GM23338 (cell line): ENCODE data around the gene ABO. TPM values are rescaled to one million over a fixed set of nuclear protein-coding genes. Genes with fewer than 3 reads are reported as not detected.

Experiments
- ATAC-seq: fragments of 200-7000 bp; cut with Tn5 transposase; 3 replicates; pipeline ENCODE4 v1.9.1; 2020
- DNase-seq: peaks from one replicate; pipeline ENCODE4 v3.0.0-alpha.2; 2015; ENCODE audit warnings: low spot score
- H2AFZ ChIP-seq: fragments of 200-600 bp; sonication (generic); 2 replicates; pipeline ENCODE4 v1.8.0; 2016; ENCODE audit warnings: antibody characterized with exemption, mild to moderate bottlenecking, moderate library complexity
- H3F3A ChIP-seq: fragments of 200-600 bp; sonication (generic); replicated peaks from 2 replicates; pipeline ENCODE4 v1.8.0; 2017; ENCODE audit warnings: antibody characterized with exemption, mixed run types, low read depth
- H3K27ac ChIP-seq: fragments of 200-600 bp; sonication (generic); 2 replicates; pipeline ENCODE4 v1.6.1; 2016; ENCODE audit warnings: low read depth
- H3K27me3 ChIP-seq: fragments of 200-600 bp; sonication (generic); 2 replicates; pipeline ENCODE4 v1.8.0; 2016; ENCODE audit warnings: mild to moderate bottlenecking, mixed run types, moderate library complexity; ENCODE audit not compliant: insufficient read depth
- H3K36me3 ChIP-seq: fragments of 200-600 bp; sonication (generic); 2 replicates; pipeline ENCODE4 v1.8.0; 2016; ENCODE audit warnings: mild to moderate bottlenecking; ENCODE audit not compliant: insufficient read depth
- H3K4me1 ChIP-seq: fragments of 200-600 bp; sonication (generic); 2 replicates; pipeline ENCODE4 v1.8.0; 2016; ENCODE audit warnings: mild to moderate bottlenecking, moderate library complexity; ENCODE audit not compliant: insufficient read depth
- H3K4me2 ChIP-seq: fragments of 200-600 bp; sonication (generic); 2 replicates; pipeline ENCODE4 v1.7.1; 2017; ENCODE audit warnings: mixed run types
- H3K4me3 ChIP-seq: fragments of 200-600 bp; sonication (generic); 2 replicates; pipeline ENCODE4 v1.6.1; 2016; ENCODE audit warnings: mixed run types
- H3K79me2 ChIP-seq: fragments of 200-600 bp; sonication (generic); replicated peaks from 2 replicates; pipeline ENCODE4 v1.8.0; 2017; ENCODE audit warnings: mild to moderate bottlenecking; ENCODE audit not compliant: insufficient read depth
- H3K9me2 ChIP-seq: fragments of 200-600 bp; sonication (generic); 2 replicates; pipeline ENCODE4 v1.8.0; 2017; ENCODE audit not compliant: insufficient read depth
- H4K20me1 ChIP-seq: fragments of 200-600 bp; sonication (generic); replicated peaks from 2 replicates; pipeline ENCODE4 v1.8.0; 2017; ENCODE audit warnings: mild to moderate bottlenecking; ENCODE audit not compliant: insufficient read depth
- H3K27ac Mint-ChIP-seq: 2 replicates; pipeline ENCODE4 v1.8.0; 2020; ENCODE audit warnings: inconsistent platforms, mild to moderate bottlenecking, moderate library complexity, mixed read lengths
- H3K27me3 Mint-ChIP-seq: 3 replicates; pipeline ENCODE4 v1.8.0; 2022; ENCODE audit warnings: low read depth, mild to moderate bottlenecking, moderate library complexity, mixed read lengths, inconsistent platforms; ENCODE audit not compliant: insufficient read depth, poor library complexity
- H3K36me3 Mint-ChIP-seq: 3 replicates; pipeline ENCODE4 v1.8.0; 2021; ENCODE audit warnings: low read depth, mild to moderate bottlenecking, inconsistent platforms, moderate library complexity, mixed read lengths
- H3K4me1 Mint-ChIP-seq: 3 replicates; pipeline ENCODE4 v1.8.0; 2020; ENCODE audit warnings: mild to moderate bottlenecking, inconsistent platforms, mixed read lengths
- H3K4me3 Mint-ChIP-seq: 3 replicates; pipeline ENCODE4 v1.8.0; 2021; ENCODE audit warnings: moderate library complexity, mild to moderate bottlenecking, inconsistent platforms, mixed read lengths
- H3K9me3 Mint-ChIP-seq: 3 replicates; pipeline ENCODE4 v1.8.0; 2020; ENCODE audit warnings: moderate library complexity, mild to moderate bottlenecking, inconsistent platforms, mixed read lengths
- CREB1 ChIP-seq: fragments of 250-450 bp; sonication (Bioruptor Pico); IDR thresholded peaks from 2 replicates; pipeline ENCODE4 v1.5.0; 2020; ENCODE audit warnings: low read depth, mild to moderate bottlenecking, moderate library complexity
- CTCF ChIP-seq, 2 experiments: fragments of 200-600 bp in 1 of 2; sonication (generic) in 1 of 2; conservative IDR thresholded peaks; 2 replicates each; pipeline versions ENCODE4 v1.5.1 to v1.6.1; 2016 to 2017; ENCODE audit warnings: antibody characterized with exemption in 2 of 2, low read depth in 2 of 2, mild to moderate bottlenecking in 2 of 2, moderate library complexity in 1 of 2
- ETS1 ChIP-seq: IDR thresholded peaks from 2 replicates; pipeline ENCODE4 v1.6.1; 2016; ENCODE audit warnings: antibody characterized with exemption
- EZH2 ChIP-seq: fragments of 200-600 bp; sonication (generic); IDR thresholded peaks from one replicate; pipeline ENCODE4 v1.8.0; 2017; ENCODE audit warnings: antibody characterized with exemption, mild to moderate bottlenecking, low read depth; ENCODE audit not compliant: unreplicated experiment
- EZH2phosphoT487 ChIP-seq: fragments of 200-600 bp; sonication (generic); IDR thresholded peaks from one replicate; pipeline ENCODE4 v1.8.1; 2018; ENCODE audit warnings: antibody characterized with exemption; ENCODE audit not compliant: unreplicated experiment
- JUNB ChIP-seq: IDR thresholded peaks from one replicate; pipeline ENCODE4 v1.6.1; 2016; ENCODE audit warnings: antibody characterized with exemption; ENCODE audit not compliant: unreplicated experiment
- NANOG ChIP-seq: IDR thresholded peaks from 2 replicates; pipeline ENCODE4 v1.6.1; 2016; ENCODE audit warnings: antibody characterized with exemption, borderline replicate concordance
- POLR2AphosphoS5 ChIP-seq: IDR thresholded peaks from 2 replicates; pipeline ENCODE4 v1.6.1; 2016; ENCODE audit warnings: antibody characterized with exemption, low read depth
- STAT1 ChIP-seq: IDR thresholded peaks from one replicate; pipeline ENCODE4 v1.6.1; 2016; ENCODE audit warnings: antibody characterized with exemption; ENCODE audit not compliant: unreplicated experiment
- ZNF114 ChIP-seq: fragments of 250-450 bp; sonication (Bioruptor Pico); IDR thresholded peaks from 2 replicates; pipeline ENCODE4 v1.5.0; 2020; ENCODE audit warnings: mild to moderate bottlenecking, moderate library complexity
- ZNF331 ChIP-seq: fragments of 250-450 bp; sonication (Bioruptor Pico); IDR thresholded peaks from 2 replicates; pipeline ENCODE4 v1.5.0; 2020; ENCODE audit warnings: low read depth, mild to moderate bottlenecking, moderate library complexity
- polyA plus RNA-seq: library from polyadenylated mRNA; unstranded; fragments of >200 nt; fragmentation: Nextera tagmentation; extraction: Ambion mirVana; gene quantifications from 2 replicates; pipeline ENCODE4 v1.2.1, GENCODE V29; 2016
- total RNA-seq: library from RNA; depleted of rRNA; stranded (reverse); fragments of >200 nt; shearing (Covaris generic); gene quantifications from 2 replicates; pipeline ENCODE4 v1.2.3, GENCODE V29; 2014
- TF ChIP-seq, protein P1 (sequence below): IDR thresholded peaks from one replicate; pipeline ENCODE4 v1.6.1; 2018; ENCODE audit warnings: antibody characterized with exemption; ENCODE audit not compliant: unreplicated experiment
- TF ChIP-seq, protein P2 (sequence below): fragments of 250-450 bp; sonication (Bioruptor Pico); IDR thresholded peaks from 2 replicates; pipeline ENCODE4 v1.5.0; 2020; ENCODE audit warnings: mild to moderate bottlenecking, moderate library complexity

The ABO gene
- total and polyA plus RNA-seq, 2 experiments from 2014 or later = 0.28 to 0.34 TPM

DNA sequence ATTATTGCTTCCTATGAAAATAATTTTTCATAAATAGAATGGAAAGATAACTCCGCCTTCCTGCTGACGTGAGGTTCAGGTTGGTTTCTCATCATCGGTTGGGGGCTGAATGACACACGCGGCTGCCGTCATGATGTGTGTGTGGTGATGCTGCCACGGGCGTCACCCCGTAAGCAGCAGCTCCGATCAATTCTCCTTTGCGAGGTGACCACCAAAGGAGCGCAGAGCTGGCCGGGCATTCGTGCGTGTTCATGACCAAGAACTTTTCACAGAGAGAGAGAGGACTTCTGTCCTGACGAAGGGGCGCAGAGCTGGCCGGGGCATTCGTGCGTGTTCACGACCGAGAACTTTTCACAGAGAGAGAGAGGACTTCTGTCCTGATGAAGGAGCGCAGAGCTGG lies 30.7 kb upstream of the ABO start:
- Histone ChIP-seq H3K79me2 (no peaks in the 10 kb centered on the region), H3F3A (no peaks in the 10 kb centered on the region), H3K27me3 (no peaks in the 10 kb centered on the region), H3K4me3 (no peak overlapping the region), H3K4me2 (no peak overlapping the region), H4K20me1 (no peaks in the 10 kb centered on the region), H3K9me2 (no peaks in the 10 kb centered on the region), H2AFZ (no peak overlapping the region), H3K4me1 (no peaks in the 10 kb centered on the region), H3K36me3 (no peaks in the 10 kb centered on the region), H3K27ac (no peak overlapping the region)
- Mint-ChIP-seq H3K9me3 (peaks cover 10% of the 10 kb centered on the region), H3K4me1 (no peaks in the 10 kb centered on the region), H3K27me3 (no peaks in the 10 kb centered on the region), H3K27ac (no peak overlapping the region), H3K36me3 (peaks cover 8% of the 10 kb centered on the region), H3K4me3 (no peak overlapping the region)
- no peak for ATAC-seq
- DNase-seq = no peak
- TF ChIP-seq CTCF (conservative IDR thresholded peaks at IDR 0.05; ENCODE audit: low read depth in 2 of 2) = no peak
- TF ChIP-seq EZH2phosphoT487 = no peak
- TF ChIP-seq ZNF114 (CRISPR knock-in tag) = no peak
- TF ChIP-seq POLR2AphosphoS5 = no peak
- no peak for TF ChIP-seq NANOG
- no peak for TF ChIP-seq ZNF331
- TF ChIP-seq EZH2 = no peak
- TF ChIP-seq, protein P1, sequence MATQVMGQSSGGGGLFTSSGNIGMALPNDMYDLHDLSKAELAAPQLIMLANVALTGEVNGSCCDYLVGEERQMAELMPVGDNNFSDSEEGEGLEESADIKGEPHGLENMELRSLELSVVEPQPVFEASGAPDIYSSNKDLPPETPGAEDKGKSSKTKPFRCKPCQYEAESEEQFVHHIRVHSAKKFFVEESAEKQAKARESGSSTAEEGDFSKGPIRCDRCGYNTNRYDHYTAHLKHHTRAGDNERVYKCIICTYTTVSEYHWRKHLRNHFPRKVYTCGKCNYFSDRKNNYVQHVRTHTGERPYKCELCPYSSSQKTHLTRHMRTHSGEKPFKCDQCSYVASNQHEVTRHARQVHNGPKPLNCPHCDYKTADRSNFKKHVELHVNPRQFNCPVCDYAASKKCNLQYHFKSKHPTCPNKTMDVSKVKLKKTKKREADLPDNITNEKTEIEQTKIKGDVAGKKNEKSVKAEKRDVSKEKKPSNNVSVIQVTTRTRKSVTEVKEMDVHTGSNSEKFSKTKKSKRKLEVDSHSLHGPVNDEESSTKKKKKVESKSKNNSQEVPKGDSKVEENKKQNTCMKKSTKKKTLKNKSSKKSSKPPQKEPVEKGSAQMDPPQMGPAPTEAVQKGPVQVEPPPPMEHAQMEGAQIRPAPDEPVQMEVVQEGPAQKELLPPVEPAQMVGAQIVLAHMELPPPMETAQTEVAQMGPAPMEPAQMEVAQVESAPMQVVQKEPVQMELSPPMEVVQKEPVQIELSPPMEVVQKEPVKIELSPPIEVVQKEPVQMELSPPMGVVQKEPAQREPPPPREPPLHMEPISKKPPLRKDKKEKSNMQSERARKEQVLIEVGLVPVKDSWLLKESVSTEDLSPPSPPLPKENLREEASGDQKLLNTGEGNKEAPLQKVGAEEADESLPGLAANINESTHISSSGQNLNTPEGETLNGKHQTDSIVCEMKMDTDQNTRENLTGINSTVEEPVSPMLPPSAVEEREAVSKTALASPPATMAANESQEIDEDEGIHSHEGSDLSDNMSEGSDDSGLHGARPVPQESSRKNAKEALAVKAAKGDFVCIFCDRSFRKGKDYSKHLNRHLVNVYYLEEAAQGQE = no peak
- no peak for TF ChIP-seq STAT1
- TF ChIP-seq, protein P2, sequence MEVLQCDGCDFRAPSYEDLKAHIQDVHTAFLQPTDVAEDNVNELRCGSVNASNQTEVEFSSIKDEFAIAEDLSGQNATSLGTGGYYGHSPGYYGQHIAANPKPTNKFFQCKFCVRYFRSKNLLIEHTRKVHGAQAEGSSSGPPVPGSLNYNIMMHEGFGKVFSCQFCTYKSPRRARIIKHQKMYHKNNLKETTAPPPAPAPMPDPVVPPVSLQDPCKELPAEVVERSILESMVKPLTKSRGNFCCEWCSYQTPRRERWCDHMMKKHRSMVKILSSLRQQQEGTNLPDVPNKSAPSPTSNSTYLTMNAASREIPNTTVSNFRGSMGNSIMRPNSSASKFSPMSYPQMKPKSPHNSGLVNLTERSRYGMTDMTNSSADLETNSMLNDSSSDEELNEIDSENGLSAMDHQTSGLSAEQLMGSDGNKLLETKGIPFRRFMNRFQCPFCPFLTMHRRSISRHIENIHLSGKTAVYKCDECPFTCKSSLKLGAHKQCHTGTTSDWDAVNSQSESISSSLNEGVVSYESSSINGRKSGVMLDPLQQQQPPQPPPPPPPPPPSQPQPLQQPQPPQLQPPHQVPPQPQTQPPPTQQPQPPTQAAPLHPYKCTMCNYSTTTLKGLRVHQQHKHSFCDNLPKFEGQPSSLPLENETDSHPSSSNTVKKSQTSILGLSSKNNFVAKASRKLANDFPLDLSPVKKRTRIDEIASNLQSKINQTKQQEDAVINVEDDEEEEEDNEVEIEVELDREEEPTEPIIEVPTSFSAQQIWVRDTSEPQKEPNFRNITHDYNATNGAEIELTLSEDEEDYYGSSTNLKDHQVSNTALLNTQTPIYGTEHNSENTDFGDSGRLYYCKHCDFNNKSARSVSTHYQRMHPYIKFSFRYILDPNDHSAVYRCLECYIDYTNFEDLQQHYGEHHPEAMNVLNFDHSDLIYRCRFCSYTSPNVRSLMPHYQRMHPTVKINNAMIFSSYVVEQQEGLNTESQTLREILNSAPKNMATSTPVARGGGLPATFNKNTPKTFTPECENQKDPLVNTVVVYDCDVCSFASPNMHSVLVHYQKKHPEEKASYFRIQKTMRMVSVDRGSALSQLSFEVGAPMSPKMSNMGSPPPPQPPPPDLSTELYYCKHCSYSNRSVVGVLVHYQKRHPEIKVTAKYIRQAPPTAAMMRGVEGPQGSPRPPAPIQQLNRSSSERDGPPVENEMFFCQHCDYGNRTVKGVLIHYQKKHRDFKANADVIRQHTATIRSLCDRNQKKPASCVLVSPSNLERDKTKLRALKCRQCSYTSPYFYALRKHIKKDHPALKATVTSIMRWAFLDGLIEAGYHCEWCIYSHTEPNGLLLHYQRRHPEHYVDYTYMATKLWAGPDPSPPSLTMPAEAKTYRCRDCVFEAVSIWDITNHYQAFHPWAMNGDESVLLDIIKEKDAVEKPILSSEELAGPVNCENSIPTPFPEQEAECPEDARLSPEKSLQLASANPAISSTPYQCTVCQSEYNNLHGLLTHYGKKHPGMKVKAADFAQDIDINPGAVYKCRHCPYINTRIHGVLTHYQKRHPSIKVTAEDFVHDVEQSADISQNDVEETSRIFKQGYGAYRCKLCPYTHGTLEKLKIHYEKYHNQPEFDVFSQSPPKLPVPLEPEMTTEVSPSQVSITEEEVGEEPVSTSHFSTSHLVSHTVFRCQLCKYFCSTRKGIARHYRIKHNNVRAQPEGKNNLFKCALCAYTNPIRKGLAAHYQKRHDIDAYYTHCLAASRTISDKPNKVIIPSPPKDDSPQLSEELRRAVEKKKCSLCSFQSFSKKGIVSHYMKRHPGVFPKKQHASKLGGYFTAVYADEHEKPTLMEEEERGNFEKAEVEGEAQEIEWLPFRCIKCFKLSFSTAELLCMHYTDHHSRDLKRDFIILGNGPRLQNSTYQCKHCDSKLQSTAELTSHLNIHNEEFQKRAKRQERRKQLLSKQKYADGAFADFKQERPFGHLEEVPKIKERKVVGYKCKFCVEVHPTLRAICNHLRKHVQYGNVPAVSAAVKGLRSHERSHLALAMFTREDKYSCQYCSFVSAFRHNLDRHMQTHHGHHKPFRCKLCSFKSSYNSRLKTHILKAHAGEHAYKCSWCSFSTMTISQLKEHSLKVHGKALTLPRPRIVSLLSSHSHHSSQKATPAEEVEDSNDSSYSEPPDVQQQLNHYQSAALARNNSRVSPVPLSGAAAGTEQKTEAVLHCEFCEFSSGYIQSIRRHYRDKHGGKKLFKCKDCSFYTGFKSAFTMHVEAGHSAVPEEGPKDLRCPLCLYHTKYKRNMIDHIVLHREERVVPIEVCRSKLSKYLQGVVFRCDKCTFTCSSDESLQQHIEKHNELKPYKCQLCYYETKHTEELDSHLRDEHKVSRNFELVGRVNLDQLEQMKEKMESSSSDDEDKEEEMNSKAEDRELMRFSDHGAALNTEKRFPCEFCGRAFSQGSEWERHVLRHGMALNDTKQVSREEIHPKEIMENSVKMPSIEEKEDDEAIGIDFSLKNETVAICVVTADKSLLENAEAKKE (CRISPR knock-in tag) = no peak
- no peak for TF ChIP-seq CREB1 (CRISPR knock-in tag)
- TF ChIP-seq ETS1 = no peak
- no peak for TF ChIP-seq JUNB
